ENCODE data around the gene HFE. TPM values are rescaled to one million over a fixed set of nuclear protein-coding genes. Genes with fewer than 3 reads are reported as not detected.
A peak's percentile ranks its signal among the peaks of the same experiment; 100 is the strongest.

HFE gene
- total and polyA plus RNA-seq, 2 of the 13 experiments (the other 11 are each of a cell fraction or from before 2014, with no cell fraction given) = 3.7 to 6.3 TPM

GRCh38 chr6:26043384-26044139, 43.7 kb upstream of the HFE start (continued):
- TF ChIP-seq ZNF574 (CRISPR knock-in tag; IDR thresholded peaks at IDR 0.05) = no peak
- TF ChIP-seq HES4 (CRISPR knock-in tag; IDR thresholded peaks at IDR 0.05; ENCODE audit: borderline replicate concordance) = no peak
- no peak for TF ChIP-seq ZBTB3 (CRISPR knock-in tag; IDR thresholded peaks at IDR 0.05; ENCODE audit: borderline replicate concordance, low read depth)
- no peak for TF ChIP-seq PAWR (CRISPR knock-in tag; IDR thresholded peaks at IDR 0.05; ENCODE audit: borderline replicate concordance)
- TF ChIP-seq ZNF232 (CRISPR knock-in tag; IDR thresholded peaks at IDR 0.05; ENCODE audit: borderline replicate concordance) = no peak
- TF ChIP-seq ZNF549 (CRISPR knock-in tag; IDR thresholded peaks at IDR 0.05) = no peak
- no peak for TF ChIP-seq RBM39 (IDR thresholded peaks at IDR 0.05; ENCODE audit: low read depth, low read length, poor library complexity, severe bottlenecking)
- peak; percentile 63; the same call in 1 of the 2 replicates for TF ChIP-seq AFF4 (CRISPR knock-in tag; IDR thresholded peaks at IDR 0.05)
- TF ChIP-seq ETS1 (CRISPR knock-in tag; IDR thresholded peaks at IDR 0.05) = no peak
- peak; percentile 63 for TF ChIP-seq SIN3A (IDR thresholded peaks at IDR 0.05; ENCODE audit: borderline replicate concordance, low read depth, low read length)
- TF ChIP-seq SALL1 (CRISPR knock-in tag; IDR thresholded peaks at IDR 0.05) = no peak
- no peak for TF ChIP-seq ZNF775 (CRISPR knock-in tag; IDR thresholded peaks at IDR 0.05; ENCODE audit: borderline replicate concordance)
- TF ChIP-seq HNF4G (IDR thresholded peaks at IDR 0.05; ENCODE audit: borderline replicate concordance, low read depth, low read length) = no peak
- no peak for TF ChIP-seq HNF4G (CRISPR knock-in tag; IDR thresholded peaks at IDR 0.05; ENCODE audit: borderline replicate concordance, low read depth)
- TF ChIP-seq HOXA5 (CRISPR knock-in tag; IDR thresholded peaks at IDR 0.05) = no peak
- no peak for TF ChIP-seq JUN (CRISPR knock-in tag; IDR thresholded peaks at IDR 0.05)
- peak; percentile 79; the same call in 1 of the 2 replicates for TF ChIP-seq ZBTB33 (CRISPR knock-in tag; IDR thresholded peaks at IDR 0.05)
- TF ChIP-seq KDM5B (CRISPR knock-in tag; IDR thresholded peaks at IDR 0.05; ENCODE audit: borderline replicate concordance) = no peak
- TF ChIP-seq ZBTB7B (CRISPR knock-in tag; IDR thresholded peaks at IDR 0.05) = no peak
